ENCODE results near the gene HS3ST4.

HS3ST4 gene

GRCh38 chr16:25798065-25798464 lies 106.3 kb downstream of the HS3ST4 start:
- Histone ChIP-seq H2AFZ (ENCODE audit: low read depth, low read length) (no peak overlapping the region), H3K4me1 (ENCODE audit: low read length) (no peaks in the 10 kb centered on the region)

GRCh38 chr16:25799816-25800215 lies 108.1 kb downstream of the HS3ST4 start:
- Histone ChIP-seq H3K27me3 (ENCODE audit: low read depth, low read length) (no peaks in the 10 kb centered on the region), H4K20me1 (ENCODE audit: insufficient read depth, low read length) (no peaks in the 10 kb centered on the region), H3K36me3 (replicated peaks; ENCODE audit: low read depth, low read length) (no peaks in the 10 kb centered on the region), H3K4me3 (ENCODE audit: low read length) (no peak overlapping the region), H3K9ac (ENCODE audit: low read length) (no peak overlapping the region), H3K27ac (ENCODE audit: low read length) (no peak overlapping the region), H3K4me1 (ENCODE audit: low read length) (no peaks in the 10 kb centered on the region), H3K4me2 (ENCODE audit: low read length) (no peak overlapping the region), H3K9me3 (ENCODE audit: insufficient read depth, low read length) (no peaks in the 10 kb centered on the region), H2AFZ (ENCODE audit: low read depth, low read length) (no peak overlapping the region), H3K79me2 (ENCODE audit: low read length) (no peaks in the 10 kb centered on the region)
- TF ChIP-seq EZH2phosphoT487 (IDR thresholded peaks at IDR 0.05; ENCODE audit: low read depth): no peak
- TF ChIP-seq CTCF (IDR thresholded peaks at IDR 0.05; ENCODE audit: low read depth, low read length): no peak

More at GRCh38 chr16:25798065-25798464, 106.3 kb downstream of the HS3ST4 start:
- no peaks in the 10 kb centered on the region for H3K36me3 ChIP-seq (replicated peaks; ENCODE audit: low read depth, low read length)
- no peak overlapping the region for H3K4me3 ChIP-seq (ENCODE audit: low read length)
- no peaks in the 10 kb centered on the region for H4K20me1 ChIP-seq (ENCODE audit: insufficient read depth, low read length)
- no peaks in the 10 kb centered on the region for H3K9me3 ChIP-seq (ENCODE audit: insufficient read depth, low read length)
- H3K4me2 ChIP-seq (ENCODE audit: low read length): no peak overlapping the region
- no peak overlapping the region for H3K9ac ChIP-seq (ENCODE audit: low read length)
- H3K27me3 ChIP-seq (ENCODE audit: low read depth, low read length): no peaks in the 10 kb centered on the region
- H3K27ac ChIP-seq (ENCODE audit: low read length): no peak overlapping the region
- H3K79me2 ChIP-seq (ENCODE audit: low read length): no peaks in the 10 kb centered on the region
- TF ChIP-seq CTCF (IDR thresholded peaks at IDR 0.05; ENCODE audit: low read depth, low read length) (no peak), EZH2phosphoT487 (IDR thresholded peaks at IDR 0.05; ENCODE audit: low read depth) (no peak)

GRCh38 chr16:25812215-25812614 lies 120.5 kb downstream of the HS3ST4 start:
- H3K27me3 ChIP-seq (ENCODE audit: low read depth, low read length): no peaks in the 10 kb centered on the region; the same call in 1 of the 2 replicates
- TF ChIP-seq CTCF (IDR thresholded peaks at IDR 0.05; ENCODE audit: low read depth, low read length) (no peak), EZH2phosphoT487 (IDR thresholded peaks at IDR 0.05; ENCODE audit: low read depth) (no peak)
- H3K36me3 ChIP-seq (replicated peaks; ENCODE audit: low read depth, low read length): no peaks in the 10 kb centered on the region
- H3K79me2 ChIP-seq (ENCODE audit: low read length): no peaks in the 10 kb centered on the region
- no peak overlapping the region for H2AFZ ChIP-seq (ENCODE audit: low read depth, low read length)
- no peak overlapping the region for H3K9ac ChIP-seq (ENCODE audit: low read length)
- no peaks in the 10 kb centered on the region for H3K4me1 ChIP-seq (ENCODE audit: low read length)
- no peaks in the 10 kb centered on the region for H3K9me3 ChIP-seq (ENCODE audit: insufficient read depth, low read length)
- no peak overlapping the region for H3K4me3 ChIP-seq (ENCODE audit: low read length)
- no peak overlapping the region for H3K4me2 ChIP-seq (ENCODE audit: low read length)
- no peak overlapping the region for H3K27ac ChIP-seq (ENCODE audit: low read length)
- no peaks in the 10 kb centered on the region for H4K20me1 ChIP-seq (ENCODE audit: insufficient read depth, low read length)

GRCh38 chr16:25817295-25817694 lies 125.5 kb downstream of the HS3ST4 start:
- Histone ChIP-seq H3K4me3 (ENCODE audit: low read length) (no peak overlapping the region), H4K20me1 (ENCODE audit: insufficient read depth, low read length) (no peaks in the 10 kb centered on the region), H3K9me3 (ENCODE audit: insufficient read depth, low read length) (no peaks in the 10 kb centered on the region), H3K9ac (ENCODE audit: low read length) (no peak overlapping the region), H3K4me2 (ENCODE audit: low read length) (no peak overlapping the region), H3K4me1 (ENCODE audit: low read length) (no peaks in the 10 kb centered on the region), H3K27me3 (ENCODE audit: low read depth, low read length) (no peaks in the 10 kb centered on the region; the same call in 1 of the 2 replicates), H3K27ac (ENCODE audit: low read length) (no peak overlapping the region), H3K79me2 (ENCODE audit: low read length) (no peaks in the 10 kb centered on the region), H2AFZ (ENCODE audit: low read depth, low read length) (no peak overlapping the region), H3K36me3 (replicated peaks; ENCODE audit: low read depth, low read length) (no peaks in the 10 kb centered on the region)
- TF ChIP-seq CTCF (IDR thresholded peaks at IDR 0.05; ENCODE audit: low read depth, low read length): no peak
- TF ChIP-seq EZH2phosphoT487 (IDR thresholded peaks at IDR 0.05; ENCODE audit: low read depth): no peak
